Measurements from ENCODE around the gene ZNF66.
"Not testable (repeated sequence)": the region's sequence is repeated elsewhere in the genome, so short reads cannot be mapped to it uniquely, and the experiment has no call there.

Gene ZNF66

GRCh38 chr19:20776083-20777076 is at the start of gene ZNF66:
ZNF66 (plus strand) TSS chr19:20776304; CDS start chr19:20776448, 144 bp downstream.
- peak; percentile 88 for DNase-seq

GRCh38 chr19:20750169-20750568 is 25.9 kb upstream of the ZNF66 start:
- not testable (repeated sequence) for DNase-seq

- not testable (repeated sequence) for DNase-seq
Measured at GRCh38 chr19:20752291-20752690, 23.8 kb upstream of the ZNF66 start.

GRCh38 chr19:20769225-20769736 is 6.8 kb upstream of the ZNF66 start:
- not testable (repeated sequence) for DNase-seq

- DNase-seq, result no peak
Measured at GRCh38 chr19:20787786-20788185, 11.7 kb downstream of the ZNF66 start.

- DNase-seq, result no peak
Measured at GRCh38 chr19:20791806-20792205, 15.7 kb downstream of the ZNF66 start.

- DNase-seq, result not testable (repeated sequence)
Measured at GRCh38 chr19:20806311-20807262, 30.5 kb downstream of the ZNF66 start.

- no peak for DNase-seq
Measured at GRCh38 chr19:20840371-20840770, 64.3 kb downstream of the ZNF66 start.
